GM23338 (cell line): ENCODE data around the gene TMEM138. TPM values are rescaled to one million over a fixed set of nuclear protein-coding genes. Genes with fewer than 3 reads are reported as not detected.

Source experiments
- ATAC-seq: fragments of 200-7000 bp; cut with Tn5 transposase; 3 replicates; pipeline ENCODE4 v1.9.1; 2020
- DNase-seq: peaks from one replicate; pipeline ENCODE4 v3.0.0-alpha.2; 2015; ENCODE audit warnings: low spot score
- H2AFZ ChIP-seq: fragments of 200-600 bp; sonication (generic); 2 replicates; pipeline ENCODE4 v1.8.0; 2016; ENCODE audit warnings: antibody characterized with exemption, mild to moderate bottlenecking, moderate library complexity
- H3F3A ChIP-seq: fragments of 200-600 bp; sonication (generic); replicated peaks from 2 replicates; pipeline ENCODE4 v1.8.0; 2017; ENCODE audit warnings: antibody characterized with exemption, mixed run types, low read depth
- H3K27ac ChIP-seq: fragments of 200-600 bp; sonication (generic); 2 replicates; pipeline ENCODE4 v1.6.1; 2016; ENCODE audit warnings: low read depth
- H3K27me3 ChIP-seq: fragments of 200-600 bp; sonication (generic); 2 replicates; pipeline ENCODE4 v1.8.0; 2016; ENCODE audit warnings: mild to moderate bottlenecking, mixed run types, moderate library complexity; ENCODE audit not compliant: insufficient read depth
- H3K36me3 ChIP-seq: fragments of 200-600 bp; sonication (generic); 2 replicates; pipeline ENCODE4 v1.8.0; 2016; ENCODE audit warnings: mild to moderate bottlenecking; ENCODE audit not compliant: insufficient read depth
- H3K4me1 ChIP-seq: fragments of 200-600 bp; sonication (generic); 2 replicates; pipeline ENCODE4 v1.8.0; 2016; ENCODE audit warnings: mild to moderate bottlenecking, moderate library complexity; ENCODE audit not compliant: insufficient read depth
- H3K4me2 ChIP-seq: fragments of 200-600 bp; sonication (generic); 2 replicates; pipeline ENCODE4 v1.7.1; 2017; ENCODE audit warnings: mixed run types
- H3K4me3 ChIP-seq: fragments of 200-600 bp; sonication (generic); 2 replicates; pipeline ENCODE4 v1.6.1; 2016; ENCODE audit warnings: mixed run types
- H3K79me2 ChIP-seq: fragments of 200-600 bp; sonication (generic); replicated peaks from 2 replicates; pipeline ENCODE4 v1.8.0; 2017; ENCODE audit warnings: mild to moderate bottlenecking; ENCODE audit not compliant: insufficient read depth
- H3K9me2 ChIP-seq: fragments of 200-600 bp; sonication (generic); 2 replicates; pipeline ENCODE4 v1.8.0; 2017; ENCODE audit not compliant: insufficient read depth
- H4K20me1 ChIP-seq: fragments of 200-600 bp; sonication (generic); replicated peaks from 2 replicates; pipeline ENCODE4 v1.8.0; 2017; ENCODE audit warnings: mild to moderate bottlenecking; ENCODE audit not compliant: insufficient read depth
- H3K27ac Mint-ChIP-seq: 2 replicates; pipeline ENCODE4 v1.8.0; 2020; ENCODE audit warnings: inconsistent platforms, mild to moderate bottlenecking, moderate library complexity, mixed read lengths
- H3K27me3 Mint-ChIP-seq: 3 replicates; pipeline ENCODE4 v1.8.0; 2022; ENCODE audit warnings: low read depth, mild to moderate bottlenecking, moderate library complexity, mixed read lengths, inconsistent platforms; ENCODE audit not compliant: insufficient read depth, poor library complexity
- H3K36me3 Mint-ChIP-seq: 3 replicates; pipeline ENCODE4 v1.8.0; 2021; ENCODE audit warnings: low read depth, mild to moderate bottlenecking, inconsistent platforms, moderate library complexity, mixed read lengths
- H3K4me1 Mint-ChIP-seq: 3 replicates; pipeline ENCODE4 v1.8.0; 2020; ENCODE audit warnings: mild to moderate bottlenecking, inconsistent platforms, mixed read lengths
- H3K4me3 Mint-ChIP-seq: 3 replicates; pipeline ENCODE4 v1.8.0; 2021; ENCODE audit warnings: moderate library complexity, mild to moderate bottlenecking, inconsistent platforms, mixed read lengths
- H3K9me3 Mint-ChIP-seq: 3 replicates; pipeline ENCODE4 v1.8.0; 2020; ENCODE audit warnings: moderate library complexity, mild to moderate bottlenecking, inconsistent platforms, mixed read lengths
- CREB1 ChIP-seq: fragments of 250-450 bp; sonication (Bioruptor Pico); IDR thresholded peaks from 2 replicates; pipeline ENCODE4 v1.5.0; 2020; ENCODE audit warnings: low read depth, mild to moderate bottlenecking, moderate library complexity
- EZH2 ChIP-seq: fragments of 200-600 bp; sonication (generic); IDR thresholded peaks from one replicate; pipeline ENCODE4 v1.8.0; 2017; ENCODE audit warnings: antibody characterized with exemption, mild to moderate bottlenecking, low read depth; ENCODE audit not compliant: unreplicated experiment
- EZH2phosphoT487 ChIP-seq: fragments of 200-600 bp; sonication (generic); IDR thresholded peaks from one replicate; pipeline ENCODE4 v1.8.1; 2018; ENCODE audit warnings: antibody characterized with exemption; ENCODE audit not compliant: unreplicated experiment
- JUNB ChIP-seq: IDR thresholded peaks from one replicate; pipeline ENCODE4 v1.6.1; 2016; ENCODE audit warnings: antibody characterized with exemption; ENCODE audit not compliant: unreplicated experiment
- NANOG ChIP-seq: IDR thresholded peaks from 2 replicates; pipeline ENCODE4 v1.6.1; 2016; ENCODE audit warnings: antibody characterized with exemption, borderline replicate concordance
- STAT1 ChIP-seq: IDR thresholded peaks from one replicate; pipeline ENCODE4 v1.6.1; 2016; ENCODE audit warnings: antibody characterized with exemption; ENCODE audit not compliant: unreplicated experiment
- ZNF114 ChIP-seq: fragments of 250-450 bp; sonication (Bioruptor Pico); IDR thresholded peaks from 2 replicates; pipeline ENCODE4 v1.5.0; 2020; ENCODE audit warnings: mild to moderate bottlenecking, moderate library complexity
- polyA plus RNA-seq: library from polyadenylated mRNA; unstranded; fragments of >200 nt; fragmentation: Nextera tagmentation; extraction: Ambion mirVana; gene quantifications from 2 replicates; pipeline ENCODE4 v1.2.1, GENCODE V29; 2016
- total RNA-seq: library from RNA; depleted of rRNA; stranded (reverse); fragments of >200 nt; shearing (Covaris generic); gene quantifications from 2 replicates; pipeline ENCODE4 v1.2.3, GENCODE V29; 2014
- TF ChIP-seq, protein P1 (sequence below): IDR thresholded peaks from 2 replicates; pipeline ENCODE4 v1.6.1; 2016; ENCODE audit warnings: antibody characterized with exemption
- TF ChIP-seq, protein P2 (sequence below), 2 experiments: fragments of 200-600 bp in 1 of 2; sonication (generic) in 1 of 2; conservative IDR thresholded peaks; 2 replicates each; pipeline versions ENCODE4 v1.5.1 to v1.6.1; 2016 to 2017; ENCODE audit warnings: antibody characterized with exemption in 2 of 2, low read depth in 2 of 2, mild to moderate bottlenecking in 2 of 2, moderate library complexity in 1 of 2

The TMEM138 gene
- total and polyA plus RNA-seq, 2 experiments from 2014 or later: 30.2 to 32.1 TPM

DNA sequence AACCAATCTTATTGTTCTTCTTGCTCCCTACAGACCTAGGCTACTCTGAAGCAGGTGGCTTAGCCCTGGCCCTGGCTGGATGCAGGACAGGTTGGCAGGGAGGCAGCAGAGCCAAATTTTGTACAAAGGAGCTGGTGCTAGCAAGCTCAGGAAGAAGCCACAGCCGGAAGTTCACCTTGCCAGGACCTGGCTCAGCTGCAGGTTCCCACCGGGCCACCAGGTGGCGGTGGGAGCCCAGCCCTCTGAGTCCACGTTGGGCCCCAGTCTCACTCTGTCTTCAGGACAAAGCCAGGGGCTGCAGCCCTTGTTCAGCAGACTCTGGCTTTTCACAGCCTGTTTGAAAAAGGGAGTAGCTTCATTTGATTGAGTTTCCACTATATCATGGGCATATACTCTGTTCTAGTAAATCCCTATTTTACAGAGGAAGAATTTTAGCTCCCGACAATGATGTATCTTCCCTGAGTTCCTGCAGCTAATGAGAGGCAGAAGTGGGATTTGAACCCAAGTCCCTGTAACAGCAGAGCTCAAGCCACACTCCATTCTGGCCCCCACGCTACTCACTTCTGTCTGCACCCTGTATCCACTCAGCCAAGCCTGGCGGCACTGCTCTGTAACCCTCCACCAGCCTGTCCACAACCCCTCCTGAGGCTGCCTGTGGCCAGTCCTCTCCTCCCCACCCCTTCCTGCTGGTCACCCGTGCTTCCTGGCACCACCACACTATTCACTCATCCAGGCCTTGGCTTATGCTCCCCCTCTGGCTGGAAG lies 25.8 kb upstream of the TMEM138 start:
- H3K4me1 ChIP-seq: peaks cover 19% of the 10 kb centered on the region
- H3K79me2 ChIP-seq: peaks cover 15% of the 10 kb centered on the region
- H3K27me3 ChIP-seq: no peaks in the 10 kb centered on the region
- peaks cover 34% of the 10 kb centered on the region for H3K4me1 Mint-ChIP-seq
- H3K4me3 ChIP-seq: no peak overlapping the region
- H3K4me2 ChIP-seq: peak overlapping the region; percentile 12; the same call in 1 of the 2 replicates
- peak overlapping the region; percentile 94 for H2AFZ ChIP-seq
- H3K9me3 Mint-ChIP-seq: no peaks in the 10 kb centered on the region
- peak overlapping the region; percentile 87 for H3K27ac ChIP-seq
- no peak overlapping the region for H3K4me3 Mint-ChIP-seq
- no peaks in the 10 kb centered on the region for H3K9me2 ChIP-seq
- TF ChIP-seq, protein P1, sequence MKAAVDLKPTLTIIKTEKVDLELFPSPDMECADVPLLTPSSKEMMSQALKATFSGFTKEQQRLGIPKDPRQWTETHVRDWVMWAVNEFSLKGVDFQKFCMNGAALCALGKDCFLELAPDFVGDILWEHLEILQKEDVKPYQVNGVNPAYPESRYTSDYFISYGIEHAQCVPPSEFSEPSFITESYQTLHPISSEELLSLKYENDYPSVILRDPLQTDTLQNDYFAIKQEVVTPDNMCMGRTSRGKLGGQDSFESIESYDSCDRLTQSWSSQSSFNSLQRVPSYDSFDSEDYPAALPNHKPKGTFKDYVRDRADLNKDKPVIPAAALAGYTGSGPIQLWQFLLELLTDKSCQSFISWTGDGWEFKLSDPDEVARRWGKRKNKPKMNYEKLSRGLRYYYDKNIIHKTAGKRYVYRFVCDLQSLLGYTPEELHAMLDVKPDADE: no peak
- TF ChIP-seq CREB1 (CRISPR knock-in tag): 0 out of 2 replicates have a peak, but pooled peaks have one; percentile 38
- TF ChIP-seq, protein P2, sequence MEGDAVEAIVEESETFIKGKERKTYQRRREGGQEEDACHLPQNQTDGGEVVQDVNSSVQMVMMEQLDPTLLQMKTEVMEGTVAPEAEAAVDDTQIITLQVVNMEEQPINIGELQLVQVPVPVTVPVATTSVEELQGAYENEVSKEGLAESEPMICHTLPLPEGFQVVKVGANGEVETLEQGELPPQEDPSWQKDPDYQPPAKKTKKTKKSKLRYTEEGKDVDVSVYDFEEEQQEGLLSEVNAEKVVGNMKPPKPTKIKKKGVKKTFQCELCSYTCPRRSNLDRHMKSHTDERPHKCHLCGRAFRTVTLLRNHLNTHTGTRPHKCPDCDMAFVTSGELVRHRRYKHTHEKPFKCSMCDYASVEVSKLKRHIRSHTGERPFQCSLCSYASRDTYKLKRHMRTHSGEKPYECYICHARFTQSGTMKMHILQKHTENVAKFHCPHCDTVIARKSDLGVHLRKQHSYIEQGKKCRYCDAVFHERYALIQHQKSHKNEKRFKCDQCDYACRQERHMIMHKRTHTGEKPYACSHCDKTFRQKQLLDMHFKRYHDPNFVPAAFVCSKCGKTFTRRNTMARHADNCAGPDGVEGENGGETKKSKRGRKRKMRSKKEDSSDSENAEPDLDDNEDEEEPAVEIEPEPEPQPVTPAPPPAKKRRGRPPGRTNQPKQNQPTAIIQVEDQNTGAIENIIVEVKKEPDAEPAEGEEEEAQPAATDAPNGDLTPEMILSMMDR (conservative IDR thresholded peaks at IDR 0.05; ENCODE audit: low read depth in 2 of 2): peak; percentile 90 to 95
- DNase-seq (peak; percentile 93), ATAC-seq (peak; percentile 66)
- peaks cover 15% of the 10 kb centered on the region for H3K36me3 Mint-ChIP-seq
- H3F3A ChIP-seq: peaks cover 33% of the 10 kb centered on the region
- H4K20me1 ChIP-seq: peaks cover 8% of the 10 kb centered on the region
- peak overlapping the region; percentile 90 for H3K27ac Mint-ChIP-seq
- peaks cover 17% of the 10 kb centered on the region for H3K27me3 Mint-ChIP-seq
- H3K36me3 ChIP-seq: no peaks in the 10 kb centered on the region

DNA sequence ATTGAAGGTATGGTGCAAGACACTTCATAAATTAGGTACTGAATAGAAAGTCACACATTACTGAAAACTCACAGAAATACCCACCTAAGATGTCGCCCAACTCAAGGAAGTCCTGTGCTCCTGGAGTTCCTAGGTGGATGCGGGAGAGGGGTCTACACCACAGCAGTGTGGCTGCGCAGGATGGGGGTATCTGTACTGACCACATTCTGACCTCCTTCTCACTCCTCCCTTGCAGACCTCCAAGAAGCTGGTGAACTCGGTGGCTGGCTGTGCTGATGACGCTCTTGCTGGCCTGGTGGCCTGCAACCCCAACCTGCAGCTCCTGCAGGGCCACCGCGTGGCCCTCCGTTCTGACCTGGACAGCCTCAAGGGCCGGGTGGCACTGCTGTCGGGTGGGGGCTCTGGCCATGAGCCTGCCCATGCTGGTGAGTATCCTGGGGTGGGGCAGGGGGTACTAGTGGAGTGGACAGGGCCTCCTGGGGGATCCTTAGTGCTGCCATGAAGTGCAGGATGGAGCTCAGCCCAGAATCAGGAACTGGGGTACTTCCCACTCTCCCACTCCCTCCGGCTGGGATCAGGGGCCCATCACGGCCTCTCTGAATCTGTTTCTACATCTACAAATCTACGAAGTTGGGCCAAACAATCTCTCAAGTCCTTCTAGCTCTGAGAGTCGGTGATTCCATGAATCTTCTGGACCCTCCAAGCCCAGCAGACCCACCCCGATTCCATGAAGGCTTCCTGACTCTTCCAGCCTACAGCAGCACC lies 24.3 kb upstream of the TMEM138 start:
- DNase-seq (no peak), ATAC-seq (no peak)
- Mint-ChIP-seq H3K4me1 (peaks cover 25% of the 10 kb centered on the region; the same call in 2 of the 3 replicates), H3K9me3 (no peaks in the 10 kb centered on the region), H3K27me3 (peaks cover 12% of the 10 kb centered on the region), H3K36me3 (peaks cover 10% of the 10 kb centered on the region; the same call in 2 of the 3 replicates), H3K4me3 (no peak overlapping the region), H3K27ac (no peak overlapping the region)
- no peak overlapping the region for H3K4me2 ChIP-seq
- H3K9me2 ChIP-seq: no peaks in the 10 kb centered on the region
- H3K27ac ChIP-seq: no peak overlapping the region
- H3K79me2 ChIP-seq: peaks cover under 1% of the 10 kb centered on the region; the same call in 1 of the 2 replicates
- H3K4me1 ChIP-seq: peaks cover 11% of the 10 kb centered on the region; the same call in 1 of the 2 replicates
- no peaks in the 10 kb centered on the region for H3K36me3 ChIP-seq
- peaks cover 28% of the 10 kb centered on the region for H3F3A ChIP-seq
- no peak overlapping the region for H2AFZ ChIP-seq
- no peaks in the 10 kb centered on the region for H4K20me1 ChIP-seq
- no peak overlapping the region for H3K4me3 ChIP-seq
- H3K27me3 ChIP-seq: no peaks in the 10 kb centered on the region
- TF ChIP-seq, protein P2 (conservative IDR thresholded peaks at IDR 0.05; ENCODE audit: low read depth in 2 of 2): no peak
- TF ChIP-seq NANOG: no peak
- no peak for TF ChIP-seq JUNB
- TF ChIP-seq ZNF114 (CRISPR knock-in tag): no peak
- TF ChIP-seq EZH2phosphoT487: no peak
- TF ChIP-seq STAT1: no peak
- no peak for TF ChIP-seq EZH2
- TF ChIP-seq, protein P1: no peak
